H1 (cell line): ENCODE measurements around the gene GALNT17. TPM values are rescaled to one million over a fixed set of nuclear protein-coding genes. Genes with fewer than 3 reads are reported as not detected.

ENCODE experiments used
- CTCF ChIA-PET: fragments of 300-600 bp; sonication (Branson Sonifier 250); formaldehyde crosslinking; loops from one replicate; lab custom pipeline; 2021; ENCODE audit not compliant: partially characterized antibody; lab: Charles Lee
- POLR2A ChIA-PET: fragments of 300-600 bp; sonication (Branson Sonifier 250); formaldehyde crosslinking; loops from one replicate; lab custom pipeline; 2021; ENCODE audit warnings: inconsistent platforms; ENCODE audit not compliant: partially characterized antibody; lab: Charles Lee
- DNase-seq, 2 experiments: peaks; one replicate each; pipeline versions ENCODE4 v3.0.0 to v3.0.0-alpha.2; 2010 to 2022; ENCODE audit warnings: low spot score in 2 of 2, low read depth in 1 of 2, mixed read lengths in 1 of 2
- FAIRE-seq: peaks from 2 replicates; lab custom pipeline; 2011; peaks lifted over from hg19 to GRCh38; lab: Jason Lieb, UNC
- H2AFZ ChIP-seq: 2 replicates; pipeline ENCODE4 v1.8.1; 2012; ENCODE audit warnings: low read length, inconsistent platforms
- H2AK5ac ChIP-seq: 2 replicates; pipeline ENCODE4 v1.6.1; 2013; ENCODE audit warnings: low read depth, low read length
- H2BK120ac ChIP-seq: replicated peaks from 2 replicates; pipeline ENCODE3; 2013; ENCODE audit warnings: low read depth, low read length, inconsistent platforms
- H2BK12ac ChIP-seq: 2 replicates; pipeline ENCODE4 v1.6.1; 2013; ENCODE audit warnings: low read depth, low read length
- H2BK15ac ChIP-seq: 2 replicates; pipeline ENCODE4 v1.6.1; 2013; ENCODE audit warnings: low read length
- H2BK20ac ChIP-seq: 2 replicates; pipeline ENCODE4 v1.6.1; 2013; ENCODE audit warnings: low read length
- H2BK5ac ChIP-seq: 2 replicates; pipeline ENCODE4 v1.6.1; 2013; ENCODE audit warnings: low read depth, low read length
- H3K14ac ChIP-seq: 2 replicates; pipeline ENCODE4 v1.6.1; 2013; ENCODE audit warnings: inconsistent platforms; ENCODE audit not compliant: insufficient read length
- H3K18ac ChIP-seq: 2 replicates; pipeline ENCODE4 v1.6.1; 2013; ENCODE audit warnings: low read length; ENCODE audit errors: extremely low read depth
- H3K23ac ChIP-seq: 2 replicates; pipeline ENCODE4 v1.6.1; 2013; ENCODE audit warnings: inconsistent platforms; ENCODE audit not compliant: insufficient read length
- H3K23me2 ChIP-seq: 2 replicates; pipeline ENCODE4 v1.6.1; 2013; ENCODE audit warnings: low read depth, low read length
- H3K27ac ChIP-seq: 2 replicates; pipeline ENCODE4 v1.6.1; 2011; ENCODE audit warnings: low read depth, low read length, inconsistent platforms
- H3K27me3 ChIP-seq, 4 experiments: replicated peaks in 1 of 4; 1 replicate in 1 of 4; 2 replicates in 3 of 4; pipeline versions ENCODE4 v1.6.1 to v1.8.1; 2011 to 2013; ENCODE audit warnings: low read length in 3 of 4, mild to moderate bottlenecking in 3 of 4, inconsistent platforms in 2 of 4, mixed read lengths in 2 of 4, moderate library complexity in 1 of 4; ENCODE audit not compliant: control insufficient read depth in 3 of 4, insufficient read depth in 3 of 4; ENCODE audit errors: extremely low read depth in 1 of 4
- H3K36me3 ChIP-seq, 4 experiments: 2 replicates each; pipeline versions ENCODE4 v1.6.1 to v1.8.1; 2011 to 2013; ENCODE audit warnings: mild to moderate bottlenecking in 4 of 4, low read length in 3 of 4, moderate library complexity in 2 of 4, control low read depth in 1 of 4, inconsistent platforms in 1 of 4; ENCODE audit not compliant: insufficient read depth in 4 of 4, control insufficient read depth in 2 of 4
- H3K4ac ChIP-seq: replicated peaks from 2 replicates; pipeline ENCODE3; 2013; ENCODE audit warnings: low read length, low read depth, mixed read lengths, inconsistent platforms; ENCODE audit not compliant: insufficient read length
- H3K4me1 ChIP-seq, 4 experiments: replicated peaks in 1 of 4; 1 replicate in 1 of 4; 2 replicates in 3 of 4; pipeline versions ENCODE4 v1.6.1 to v1.8.1; 2011 to 2013; ENCODE audit warnings: low read length in 3 of 4, inconsistent platforms in 2 of 4, mixed read lengths in 1 of 4; ENCODE audit not compliant: insufficient read depth in 4 of 4, control insufficient read depth in 3 of 4
- H3K4me2 ChIP-seq, 2 experiments: 2 replicates each; pipeline versions ENCODE4 v1.6.1 to v1.8.1; 2011 to 2013; ENCODE audit warnings: low read depth in 2 of 2, low read length in 2 of 2, control low read depth in 1 of 2, inconsistent platforms in 1 of 2, mild to moderate bottlenecking in 1 of 2; ENCODE audit not compliant: insufficient read depth in 1 of 2
- H3K4me3 ChIP-seq, 4 experiments: fragments of 200-600, 300-600 bp in 1 of 4; sonication (generic), shearing (Covaris generic), sonication (Bioruptor Twin) in 1 of 4; 2 replicates each; pipeline versions ENCODE4 v1.5.1 to v1.8.1; 2011 to 2016; ENCODE audit warnings: low read length in 4 of 4, low read depth in 3 of 4, control low read depth in 2 of 4, inconsistent platforms in 2 of 4, mild to moderate bottlenecking in 2 of 4, mixed read lengths in 1 of 4, moderate library complexity in 1 of 4; ENCODE audit not compliant: insufficient read depth in 2 of 4; ENCODE audit errors: extremely low read depth in 1 of 4
- H3K56ac ChIP-seq: replicated peaks from 2 replicates; pipeline ENCODE3; 2013; ENCODE audit warnings: low read depth, mild to moderate bottlenecking, mixed read lengths, low read length, inconsistent platforms; ENCODE audit not compliant: insufficient read length
- H3K79me1 ChIP-seq: 2 replicates; pipeline ENCODE4 v1.6.1; 2013; ENCODE audit warnings: low read depth, low read length, control low read depth
- H3K79me2 ChIP-seq, 2 experiments: 2 replicates each; pipeline versions ENCODE4 v1.6.1 to v1.8.1; 2012 to 2013; ENCODE audit warnings: low read length in 2 of 2, mild to moderate bottlenecking in 2 of 2, inconsistent platforms in 1 of 2; ENCODE audit not compliant: insufficient read depth in 2 of 2, control insufficient read depth in 1 of 2
- H3K9ac ChIP-seq, 4 experiments: replicated peaks in 1 of 4; 1 replicate in 1 of 4; 2 replicates in 3 of 4; pipeline versions ENCODE4 v1.6.1 to v1.8.1; 2011 to 2013; ENCODE audit warnings: low read depth in 3 of 4, low read length in 3 of 4, control low read depth in 2 of 4, mild to moderate bottlenecking in 2 of 4, moderate library complexity in 2 of 4, inconsistent platforms in 1 of 4; ENCODE audit errors: extremely low read depth in 1 of 4
- H3K9me3 ChIP-seq, 2 experiments: 2 replicates each; pipeline versions ENCODE4 v1.6.1 to v1.8.1; 2012 to 2013; ENCODE audit warnings: mild to moderate bottlenecking in 2 of 2, moderate library complexity in 2 of 2, control low read depth in 1 of 2, inconsistent platforms in 1 of 2, low read depth in 1 of 2, low read length in 1 of 2, mixed read lengths in 1 of 2; ENCODE audit not compliant: insufficient read depth in 2 of 2
- H4K20me1 ChIP-seq, 2 experiments: replicated peaks in 1 of 2; 2 replicates each; pipeline versions ENCODE3 to v1.8.1; 2011 to 2013; ENCODE audit warnings: inconsistent platforms in 2 of 2, low read length in 2 of 2, mild to moderate bottlenecking in 1 of 2; ENCODE audit not compliant: insufficient read depth in 2 of 2, control insufficient read depth in 1 of 2
- H4K5ac ChIP-seq: 2 replicates; pipeline ENCODE4 v1.6.1; 2013; ENCODE audit warnings: low read length, low read depth, mixed read lengths, inconsistent platforms; ENCODE audit not compliant: insufficient read length
- H4K8ac ChIP-seq: 2 replicates; pipeline ENCODE4 v1.8.0; 2013; ENCODE audit warnings: mild to moderate bottlenecking, moderate library complexity, low read length, inconsistent platforms; ENCODE audit not compliant: insufficient read depth; ENCODE audit errors: extremely low read depth
- H4K91ac ChIP-seq: replicated peaks from 2 replicates; pipeline ENCODE3; 2013; ENCODE audit warnings: low read length, mixed read lengths, inconsistent platforms; ENCODE audit not compliant: insufficient read length
- KDM4A ChIP-seq: IDR thresholded peaks from one replicate; pipeline ENCODE4 v1.7.1; 2012; ENCODE audit warnings: low read depth, mild to moderate bottlenecking, moderate library complexity, low read length, inconsistent platforms; ENCODE audit not compliant: severe bottlenecking
- PHF8 ChIP-seq: fragments of 200-600 bp; sonication (generic); conservative IDR thresholded peaks from 2 replicates; pipeline ENCODE4 v1.7.1; 2012; ENCODE audit warnings: low read depth, mild to moderate bottlenecking, inconsistent platforms, low read length, moderate library complexity
- RAD21 ChIP-seq, 2 experiments: IDR thresholded peaks in 1 of 2; conservative IDR thresholded peaks in 1 of 2; 2 replicates each; pipeline ENCODE4 v1.6.1; 2011; ENCODE audit warnings: low read depth in 2 of 2, low read length in 2 of 2, improper control_type of control experiment in 1 of 2, inconsistent platforms in 1 of 2, mild to moderate bottlenecking in 1 of 2, moderate library complexity in 1 of 2
- TEAD4 ChIP-seq: IDR thresholded peaks from 2 replicates; pipeline ENCODE4 v1.6.1; 2012; ENCODE audit warnings: low read depth, low read length, inconsistent platforms, mixed read lengths
- WGBS, 2 experiments: shearing (Covaris generic) in 1 of 2; methylation state at CpG; one replicate each; pipeline versions ENCODE4 v1.1.6 to v1.1.7; 2013 to 2015; ENCODE audit warnings: low lambda C conversion rate in 2 of 2, mixed read lengths in 2 of 2, inconsistent platforms in 1 of 2, low coverage in 1 of 2, missing lambda C conversion rate in 1 of 2; ENCODE audit not compliant: insufficient replicate concordance in 2 of 2, insufficient coverage in 1 of 2, insufficient read length in 1 of 2; ENCODE audit errors: extremely low coverage in 1 of 2, missing lambda C conversion rate in 1 of 2; 5-methylcytosine and 5-hydroxymethylcytosine counted together
- polyA plus RNA-seq, 7 experiments: library from polyadenylated mRNA; depleted of rRNA in 3 of 7; stranded (reverse) in 5 of 7; unstranded in 2 of 7; fragments of >200 nt in 5 of 7; fragments of 200-250 nt in 2 of 7; gene quantifications; 1 replicate in 5 of 7; 2 replicates in 1 of 7; 4 replicates in 1 of 7; pipeline versions ENCODE4 v1.2.1 to v1.2.3, GENCODE V29; 2011 to 2013; ENCODE audit warnings: missing spikeins in 2 of 7, mixed read lengths in 2 of 7
- total RNA-seq: library from RNA; stranded (reverse); fragmentation: NEBNext Ultra II Directional; extraction: Animal tissue kit (Norgen Biotek cat#: 25700); gene quantifications from 2 replicates; pipeline ENCODE4 v1.2.1, GENCODE V29; 2021
- TF ChIP-seq, protein P1 (sequence below), 3 experiments: IDR thresholded peaks; 1 replicate in 2 of 3; 2 replicates in 1 of 3; pipeline versions ENCODE4 v1.5.1 to v1.6.1; 2011; ENCODE audit warnings: low read length in 3 of 3, mild to moderate bottlenecking in 3 of 3, inconsistent platforms in 2 of 3, low read depth in 1 of 3, moderate library complexity in 1 of 3; ENCODE audit not compliant: insufficient read depth in 1 of 3; ENCODE audit errors: control extremely low read depth in 1 of 3

Gene GALNT17
- total and polyA plus RNA-seq, 2 of the 8 experiments (the other 6 are each of a cell fraction or from before 2014, with no cell fraction given), result 37.7 to 47.0 TPM

DNA sequence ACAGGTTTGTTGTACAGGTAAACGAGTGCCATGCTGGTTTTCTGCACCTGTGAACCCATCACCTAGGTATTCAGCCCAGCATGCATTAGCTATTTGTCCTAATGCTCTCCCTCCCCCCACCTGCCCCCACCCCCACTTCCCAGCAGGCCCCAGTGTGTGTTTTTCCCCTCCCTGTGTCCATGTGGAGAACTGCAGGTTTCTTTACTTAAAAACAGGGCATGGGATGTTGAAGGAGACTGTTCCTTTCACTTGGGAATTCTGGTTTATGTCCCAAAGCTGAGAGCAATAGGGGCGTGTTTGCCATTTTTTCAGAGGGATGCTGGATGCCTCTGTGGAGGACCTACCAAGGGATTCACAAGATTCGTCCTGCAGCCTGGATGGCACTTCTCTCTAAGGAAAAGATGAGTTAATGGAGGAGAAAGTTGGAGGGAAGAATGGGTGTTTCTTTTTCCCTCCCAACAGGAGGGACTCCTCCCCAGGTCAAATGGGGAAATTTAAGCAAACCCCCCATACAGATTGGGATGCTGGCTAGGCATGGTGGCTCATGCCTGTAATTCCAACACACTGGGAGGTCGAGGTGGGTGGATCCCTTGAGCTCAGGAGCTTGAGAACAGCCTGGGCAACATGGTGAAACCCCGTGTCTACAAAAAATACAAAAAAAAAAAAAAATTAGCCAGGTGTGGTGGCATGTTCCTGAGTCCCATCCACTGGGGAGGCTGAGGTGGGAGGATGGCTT, 136.0 kb downstream of the GALNT17 start:
- Histone ChIP-seq H3K36me3 (peaks cover 0 to 6% (median 0%) of the 10 kb centered on the region in 4 experiments; a peak in 2 of 8 replicates), H3K27me3 (no peaks in the 10 kb centered on the region), H4K5ac (no peak overlapping the region), H3K56ac (no peak overlapping the region), H3K4me3 (no peak overlapping the region), H3K23me2 (no peaks in the 10 kb centered on the region), H2BK15ac (no peak overlapping the region), H3K14ac (no peak overlapping the region), H4K91ac (peak overlapping the region; percentile 22), H4K8ac (no peak overlapping the region), H2BK20ac (no peak overlapping the region), H3K4me2 (peak overlapping the region in 1 of 2 experiments; percentile 12; a peak in 2 of 4 replicates), H3K4ac (no peak overlapping the region), H2BK5ac (0 out of 2 replicates have a peak overlapping the region, but pooled peaks have one; percentile 38), H2BK120ac (no peak overlapping the region), H2AFZ (no peak overlapping the region), H3K9ac (no peak overlapping the region), H3K4me1 (peaks cover 6 to 14% (median 13%) of the 10 kb centered on the region in 4 experiments), H3K79me2 (peaks cover 0 to 84% of the 10 kb centered on the region in 2 experiments; a peak in 3 of 4 replicates), H4K20me1 (peaks cover 0 to 3% of the 10 kb centered on the region in 2 experiments), H3K79me1 (no peaks in the 10 kb centered on the region; the same call in 1 of the 2 replicates), H3K18ac (peak overlapping the region; percentile 3; the same call in 1 of the 2 replicates), H2BK12ac (no peak overlapping the region), H3K27ac (no peak overlapping the region), H2AK5ac (no peak overlapping the region; the same call in 1 of the 2 replicates), H3K9me3 (peaks cover 6 to 14% of the 10 kb centered on the region in 2 experiments), H3K23ac (no peak overlapping the region)
- ChIA-PET POLR2A (interaction anchor here (0.6 to 1.0 kb wide), 2 partner anchors 10 to 236 kb away, joined by 3 read pairs; no protein-coding TSS in a partner anchor), CTCF (interaction anchor here (0.6 to 1.5 kb wide), 3 partner anchors 13 to 116 kb away, joined by 4 to 5 read pairs (median 5); no protein-coding TSS in a partner anchor)
- FAIRE-seq (no peak), DNase-seq (no peak)
- WGBS, 2 experiments, result 78% methylated on average over 5 of the region's 5 CpGs; no CpG with 5 or more reads in 1 of the 2 experiments
- no peak for TF ChIP-seq TEAD4
- TF ChIP-seq KDM4A, result no peak
- TF ChIP-seq RAD21 (IDR thresholded peaks at IDR 0.05 in 1 of 2, conservative IDR thresholded peaks at IDR 0.05 in 1 of 2; ENCODE audit: low read depth in 2 of 2, low read length in 2 of 2), result peak; percentile 33 to 50
- TF ChIP-seq, protein P1, sequence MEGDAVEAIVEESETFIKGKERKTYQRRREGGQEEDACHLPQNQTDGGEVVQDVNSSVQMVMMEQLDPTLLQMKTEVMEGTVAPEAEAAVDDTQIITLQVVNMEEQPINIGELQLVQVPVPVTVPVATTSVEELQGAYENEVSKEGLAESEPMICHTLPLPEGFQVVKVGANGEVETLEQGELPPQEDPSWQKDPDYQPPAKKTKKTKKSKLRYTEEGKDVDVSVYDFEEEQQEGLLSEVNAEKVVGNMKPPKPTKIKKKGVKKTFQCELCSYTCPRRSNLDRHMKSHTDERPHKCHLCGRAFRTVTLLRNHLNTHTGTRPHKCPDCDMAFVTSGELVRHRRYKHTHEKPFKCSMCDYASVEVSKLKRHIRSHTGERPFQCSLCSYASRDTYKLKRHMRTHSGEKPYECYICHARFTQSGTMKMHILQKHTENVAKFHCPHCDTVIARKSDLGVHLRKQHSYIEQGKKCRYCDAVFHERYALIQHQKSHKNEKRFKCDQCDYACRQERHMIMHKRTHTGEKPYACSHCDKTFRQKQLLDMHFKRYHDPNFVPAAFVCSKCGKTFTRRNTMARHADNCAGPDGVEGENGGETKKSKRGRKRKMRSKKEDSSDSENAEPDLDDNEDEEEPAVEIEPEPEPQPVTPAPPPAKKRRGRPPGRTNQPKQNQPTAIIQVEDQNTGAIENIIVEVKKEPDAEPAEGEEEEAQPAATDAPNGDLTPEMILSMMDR (IDR thresholded peaks at IDR 0.05; ENCODE audit: control extremely low read depth in 1 of 3, insufficient read depth in 1 of 3, low read depth in 1 of 3, low read length in 3 of 3), result peak; percentile 11 to 28 (median 18); a peak in 3 of 4 replicates
- no peak for TF ChIP-seq PHF8
